Measurements from ENCODE around the gene KRT80.
"Not testable (repeated sequence)": the region's sequence is repeated elsewhere in the genome, so short reads cannot be mapped to it uniquely, and the experiment has no call there.

The KRT80 gene

DNA sequence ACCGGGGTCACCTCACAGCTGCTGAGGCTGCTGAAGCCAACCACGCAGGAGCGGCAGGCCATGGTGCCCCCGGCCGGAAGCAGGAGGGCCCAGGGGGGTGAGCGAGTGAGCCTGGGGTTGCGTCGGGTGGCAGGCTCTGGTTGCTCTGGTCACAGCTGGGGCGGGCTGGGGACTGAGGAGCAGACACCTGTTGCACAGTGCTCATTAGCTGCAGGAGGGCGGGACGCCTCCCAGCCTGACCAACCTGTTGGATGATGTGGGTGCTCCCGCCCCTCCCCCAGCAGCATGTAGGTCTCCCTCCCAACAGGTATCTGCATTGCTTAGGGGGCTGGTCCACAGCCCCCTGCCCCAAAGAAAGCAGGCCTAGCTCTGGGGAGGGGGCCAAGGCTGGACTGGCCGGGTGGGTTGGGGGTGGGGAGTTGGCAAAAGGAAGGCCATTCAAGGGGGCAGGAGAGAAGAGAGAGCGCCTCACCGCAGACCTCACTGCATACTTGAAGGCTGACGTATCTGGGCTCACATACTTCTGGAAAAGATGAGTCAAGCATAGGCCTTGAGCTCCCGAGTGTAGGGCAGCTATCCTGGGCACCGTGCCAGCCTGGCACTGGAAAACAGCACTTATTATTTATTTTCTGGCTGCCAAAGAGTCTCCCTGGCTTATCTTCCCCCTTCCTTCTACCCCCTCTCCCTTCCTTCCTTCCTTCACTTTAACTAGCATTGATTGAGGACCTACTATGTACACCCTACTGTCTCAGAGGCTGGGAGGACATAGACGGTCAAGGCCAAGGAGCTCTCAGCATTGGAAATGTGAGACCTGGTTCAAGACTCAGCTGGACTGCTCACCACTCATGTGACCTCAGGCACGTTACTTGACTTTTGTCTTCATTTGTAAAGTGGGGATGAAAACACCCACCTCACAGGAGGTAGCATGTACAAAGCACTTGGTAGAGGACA, at the start of gene KRT80:
Gene KRT80 (minus strand): TSS at position 174 of the 951 bp plus-strand sequence. CDS start 112 bp downstream, at position 62.
- peak in 1 of 2 donors; percentile 11 for DNase-seq (ENCODE audit: extremely low read depth in 1 of 2, low read depth in 1 of 2)

DNA sequence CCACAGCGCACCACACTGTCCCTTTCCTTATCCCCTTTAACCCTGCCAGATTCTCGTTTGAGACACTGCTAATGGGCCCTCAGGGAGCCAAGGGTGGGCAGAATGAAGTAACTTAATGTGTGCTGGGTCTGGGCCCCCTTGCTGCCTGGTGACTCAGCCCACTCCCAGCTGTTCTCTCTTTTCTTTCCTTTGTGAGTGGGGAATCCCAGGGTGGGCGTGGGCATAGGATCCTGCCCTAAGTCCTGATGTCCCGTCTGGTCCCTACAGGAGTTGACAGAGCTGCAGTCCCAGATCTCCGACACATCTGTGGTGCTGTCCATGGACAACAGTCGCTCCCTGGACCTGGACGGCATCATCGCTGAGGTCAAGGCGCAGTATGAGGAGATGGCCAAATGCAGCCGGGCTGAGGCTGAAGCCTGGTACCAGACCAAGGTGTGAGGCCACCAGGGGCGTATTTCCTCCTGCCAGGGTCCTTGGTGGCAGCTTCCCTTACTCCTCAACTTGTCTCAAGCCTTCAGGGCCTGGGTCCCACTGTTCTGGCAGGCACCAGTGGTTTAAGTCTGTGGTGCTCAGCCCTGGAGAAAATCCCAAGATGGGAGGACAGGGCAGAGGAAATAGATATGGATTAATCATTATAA, 49.5 kb upstream of the KRT80 start:
- DNase-seq (ENCODE audit: extremely low read depth in 1 of 2, low read depth in 1 of 2) = no peak

DNA sequence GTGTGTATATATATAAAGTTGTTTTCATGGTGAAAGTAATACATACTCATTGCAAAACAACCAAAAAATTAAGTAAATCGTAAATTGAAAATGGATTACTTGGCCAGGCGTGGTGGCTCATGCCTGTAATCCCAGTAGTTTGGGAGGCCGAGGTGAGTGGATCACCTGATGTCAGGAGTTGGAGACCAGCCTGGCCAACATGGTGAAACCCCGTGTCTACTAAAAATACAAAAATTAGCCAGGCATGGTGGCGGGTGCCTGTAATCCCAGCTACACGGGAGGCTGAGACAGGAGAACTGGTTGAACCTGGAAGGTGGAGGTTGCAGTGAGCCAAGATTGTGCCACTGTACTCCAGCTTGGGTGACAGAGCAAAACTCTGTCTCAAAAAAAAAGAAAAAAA, 48.4 kb upstream of the KRT80 start:
- DNase-seq (ENCODE audit: extremely low read depth in 1 of 2, low read depth in 1 of 2) = not testable (repeated sequence)

DNA sequence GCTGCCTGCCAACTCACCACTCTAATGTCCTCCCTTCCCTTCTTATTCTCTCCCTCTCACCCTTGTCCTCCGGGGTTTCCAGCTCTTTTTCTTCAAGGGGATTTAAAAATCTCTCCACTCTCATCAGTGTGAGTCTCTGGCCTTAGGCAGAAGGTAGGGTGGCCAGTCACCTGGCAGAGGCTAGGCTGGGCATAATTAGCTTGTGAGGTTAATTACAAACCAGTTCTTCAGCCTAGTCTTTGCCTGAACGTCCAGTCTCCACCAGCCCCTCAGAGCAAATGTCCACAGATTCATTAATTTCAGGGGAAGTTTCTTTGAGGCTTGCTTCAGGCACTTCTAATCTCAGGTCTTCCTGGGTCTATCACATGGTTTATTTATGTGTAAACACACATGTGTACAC, 48.0 kb upstream of the KRT80 start:
- DNase-seq (ENCODE audit: extremely low read depth in 1 of 2, low read depth in 1 of 2) = no peak

DNA sequence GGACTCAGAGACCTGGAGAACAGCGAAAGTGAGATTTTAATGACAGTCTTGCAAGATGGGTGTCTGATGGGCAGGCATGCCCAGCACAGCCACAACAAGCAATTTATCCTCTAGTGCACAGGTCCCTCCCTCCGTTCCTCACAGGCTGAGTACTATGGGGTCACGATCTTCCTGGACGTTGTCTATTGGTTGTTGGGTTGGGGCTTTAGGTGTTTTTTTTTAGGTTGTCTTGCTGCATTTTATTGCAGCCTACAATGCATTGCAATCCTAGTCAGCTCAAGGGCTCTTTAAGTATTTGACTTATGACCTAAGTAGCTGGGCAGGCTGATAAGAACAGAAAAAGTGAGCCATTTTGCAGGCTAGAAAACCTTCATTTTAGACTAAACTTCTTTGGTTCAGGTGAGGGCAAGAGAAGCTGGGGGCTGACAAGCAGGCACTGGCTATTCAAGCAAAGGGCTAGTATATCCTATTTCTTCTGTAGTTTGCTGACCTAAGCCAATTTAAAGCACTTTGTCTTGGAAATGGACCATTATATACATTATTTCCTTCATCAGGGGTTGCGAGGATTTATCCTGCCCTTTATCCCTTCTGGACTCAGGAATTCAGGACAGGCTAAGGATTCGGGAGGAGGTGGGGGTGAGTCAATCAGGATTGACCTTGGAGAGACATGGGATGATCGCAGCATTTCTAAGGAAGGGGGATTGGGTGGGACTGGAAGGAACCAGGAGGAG, 47.3 kb upstream of the KRT80 start:
- no peak for DNase-seq (ENCODE audit: extremely low read depth in 1 of 2, low read depth in 1 of 2)

DNA sequence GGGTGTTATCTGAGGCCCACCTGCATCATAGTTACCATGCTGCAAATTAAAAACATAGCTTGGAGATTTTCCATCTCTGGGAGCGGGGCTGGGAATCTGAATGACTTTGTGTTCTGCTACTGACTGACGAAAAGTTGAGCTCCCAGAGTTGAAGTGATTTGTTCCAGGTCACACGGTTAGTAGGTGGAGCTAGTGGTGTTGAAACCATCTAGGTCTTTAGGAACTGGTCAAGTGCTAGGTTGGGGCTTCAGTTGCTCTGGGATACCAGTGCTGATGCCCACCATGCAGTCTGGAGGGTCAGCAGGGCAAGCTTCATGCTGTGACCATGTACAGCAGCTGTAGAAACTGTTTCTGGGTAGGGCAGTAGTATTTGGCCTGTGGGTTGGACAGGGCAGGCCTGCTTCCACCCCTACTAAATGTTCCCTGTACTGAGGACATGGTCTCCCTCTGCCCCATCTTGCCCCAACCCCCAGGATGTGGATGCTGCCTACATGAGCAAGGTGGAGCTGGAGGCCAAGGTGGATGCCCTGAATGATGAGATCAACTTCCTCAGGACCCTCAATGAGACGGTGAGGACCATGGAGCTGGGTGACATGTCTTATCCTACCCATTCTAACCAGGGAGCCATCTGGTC, 46.5 kb upstream of the KRT80 start:
- no peak for DNase-seq (ENCODE audit: extremely low read depth in 1 of 2, low read depth in 1 of 2)

DNA sequence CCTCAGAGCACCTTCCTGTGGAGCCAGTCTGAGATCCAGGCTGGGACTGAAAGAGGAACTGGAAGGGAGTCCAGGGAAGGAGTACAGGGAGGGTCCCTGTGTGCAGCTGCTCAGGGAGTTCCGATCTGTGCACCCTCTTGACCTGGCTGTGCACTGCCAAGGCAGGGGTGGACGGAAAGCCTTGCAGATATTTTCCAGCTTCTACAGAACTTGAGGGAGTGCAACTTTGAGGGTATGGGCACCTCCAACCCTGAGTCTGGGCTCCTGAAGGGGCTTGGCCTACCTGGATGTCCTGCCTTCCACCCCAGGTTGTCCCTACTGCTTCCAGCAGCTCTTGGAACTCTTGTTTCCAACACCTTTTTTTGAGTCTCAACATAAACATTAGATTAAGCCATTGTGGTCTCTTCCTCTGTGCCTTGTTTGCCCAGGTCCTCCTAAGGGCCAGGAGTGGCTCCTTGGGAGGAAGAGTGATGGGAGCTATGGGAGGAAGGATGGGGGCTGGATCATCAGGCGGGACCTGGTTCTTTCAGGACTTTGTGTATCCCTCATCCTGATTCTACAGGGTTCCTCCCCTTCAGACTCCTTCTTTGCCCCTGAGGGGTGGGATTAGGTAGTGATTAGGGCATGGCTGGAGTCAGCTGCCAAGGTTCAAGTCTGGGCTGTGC, 44.7 kb upstream of the KRT80 start:
- DNase-seq (ENCODE audit: extremely low read depth in 1 of 2, low read depth in 1 of 2) = no peak

DNA sequence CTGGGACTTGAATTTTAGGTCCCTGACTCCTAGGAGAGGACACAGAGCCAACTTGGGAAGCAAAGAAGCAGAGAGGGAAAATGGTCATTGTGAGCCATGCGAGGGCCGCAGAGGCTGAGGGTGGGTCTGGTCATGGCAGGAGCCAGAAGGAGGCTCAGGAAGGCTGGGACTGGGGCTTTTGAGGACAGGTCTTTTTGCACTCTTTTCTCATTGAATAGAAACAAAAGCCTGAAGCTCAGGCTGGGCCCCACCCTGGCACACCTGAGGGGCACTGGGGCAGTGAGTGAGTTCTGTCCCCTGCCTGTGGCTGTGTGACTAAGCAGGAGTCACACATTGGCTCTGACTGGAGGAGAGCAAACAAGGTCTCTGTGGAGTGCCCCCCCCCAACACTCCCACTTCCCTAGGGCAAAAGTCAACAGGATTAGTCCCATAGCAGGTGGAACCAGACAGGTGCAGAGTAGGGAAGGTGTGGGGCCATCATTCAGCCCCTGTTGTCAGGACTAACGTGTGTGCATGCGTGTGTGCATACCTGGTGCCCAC, 44.1 kb upstream of the KRT80 start:
- DNase-seq (ENCODE audit: extremely low read depth in 1 of 2, low read depth in 1 of 2) = no peak

DNA sequence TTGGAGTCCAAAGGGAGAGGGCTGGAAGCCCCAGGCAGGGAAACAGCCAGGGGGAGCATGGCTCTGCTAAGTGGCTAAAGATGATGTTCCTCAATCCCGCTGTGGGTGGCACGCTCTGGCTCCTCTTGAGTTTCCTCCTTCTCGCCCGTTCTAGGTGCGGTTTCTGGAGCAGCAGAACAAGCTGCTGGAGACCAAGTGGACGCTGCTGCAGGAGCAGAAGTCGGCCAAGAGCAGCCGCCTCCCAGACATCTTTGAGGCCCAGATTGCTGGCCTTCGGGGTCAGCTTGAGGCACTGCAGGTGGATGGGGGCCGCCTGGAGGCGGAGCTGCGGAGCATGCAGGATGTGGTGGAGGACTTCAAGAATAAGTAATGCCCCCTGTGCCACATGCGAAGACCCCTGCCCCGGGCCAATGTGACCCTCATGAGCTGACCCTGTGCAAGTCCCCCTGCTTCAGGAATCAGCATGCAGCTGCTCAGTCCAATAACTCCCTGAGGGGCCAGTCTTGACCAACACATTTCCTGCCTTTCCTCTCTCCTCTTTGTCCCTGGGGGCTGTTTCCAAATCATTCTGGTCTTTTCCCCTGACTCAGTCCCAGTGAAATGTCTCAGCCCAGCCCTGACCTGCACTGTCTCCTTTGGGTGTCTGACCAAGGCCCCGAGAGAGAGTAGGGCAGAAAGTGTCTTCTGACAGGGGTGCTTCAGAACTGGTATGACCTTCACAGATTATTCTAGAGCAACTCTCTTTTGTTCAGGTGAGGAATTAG, 43.4 kb upstream of the KRT80 start:
- no peak for DNase-seq (ENCODE audit: extremely low read depth in 1 of 2, low read depth in 1 of 2)

DNA sequence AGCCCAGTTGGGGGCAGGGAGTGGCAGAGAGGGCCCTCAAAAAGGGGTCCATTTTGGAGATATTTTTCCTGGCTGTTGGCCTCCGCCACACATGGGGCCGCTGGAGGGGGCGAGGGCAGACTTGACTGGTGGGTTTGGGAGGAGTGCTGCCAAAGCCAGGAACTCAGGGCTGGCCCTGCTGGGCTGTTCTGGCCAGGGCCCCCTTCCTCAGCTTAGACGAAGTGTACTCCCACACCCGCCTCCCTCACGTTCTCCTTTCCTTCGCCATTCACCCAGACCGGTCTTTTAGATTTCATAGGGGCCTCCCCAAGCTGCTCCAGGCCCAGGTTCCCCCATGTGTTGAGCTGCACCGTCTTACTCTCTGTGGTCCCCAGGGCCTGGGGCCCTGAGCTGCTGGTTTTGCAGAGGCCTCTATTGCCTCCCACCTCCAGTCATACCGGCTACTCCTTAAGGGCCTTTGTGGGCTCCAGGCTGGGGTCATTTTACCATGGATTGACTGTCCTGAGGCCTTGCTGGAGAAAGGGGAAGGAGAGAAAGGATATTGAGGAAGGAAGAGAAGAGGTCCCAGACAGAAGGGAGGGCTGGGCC, 42.5 kb upstream of the KRT80 start:
- no peak for DNase-seq (ENCODE audit: extremely low read depth in 1 of 2, low read depth in 1 of 2)

DNA sequence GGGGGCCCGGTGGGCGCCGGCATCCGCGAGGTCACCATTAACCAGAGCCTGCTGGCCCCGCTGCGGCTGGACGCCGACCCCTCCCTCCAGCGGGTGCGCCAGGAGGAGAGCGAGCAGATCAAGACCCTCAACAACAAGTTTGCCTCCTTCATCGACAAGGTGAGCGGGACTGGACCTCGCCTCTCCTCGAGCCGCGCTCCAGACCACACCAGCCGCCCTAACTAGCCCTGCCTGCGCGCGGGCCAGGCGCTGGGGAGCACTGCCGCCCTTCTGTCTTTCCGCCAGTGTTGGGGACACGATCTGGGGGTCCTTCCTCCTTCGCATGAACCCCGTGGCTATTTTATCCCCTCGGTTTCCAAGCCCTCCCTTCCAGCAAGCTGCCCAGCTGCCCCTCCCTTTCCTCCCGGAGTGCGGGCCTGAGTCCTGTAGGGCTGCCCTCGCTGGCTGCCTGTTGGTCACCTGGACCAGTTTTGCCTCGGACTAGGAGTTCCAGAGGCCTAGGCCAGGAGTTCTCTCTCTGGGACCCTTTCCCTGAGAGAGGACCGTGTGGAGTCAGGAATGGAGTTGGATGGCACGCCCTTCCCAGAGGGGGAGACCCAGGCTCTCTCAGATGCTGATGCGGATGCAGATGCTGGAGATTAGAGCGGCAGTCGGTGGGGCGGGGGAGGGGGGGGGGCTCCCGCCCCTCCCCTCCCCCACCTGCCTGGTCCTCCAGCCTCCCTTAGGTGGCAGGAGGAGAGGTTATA, 41.8 kb upstream of the KRT80 start:
- DNase-seq (ENCODE audit: extremely low read depth in 1 of 2, low read depth in 1 of 2) = no peak

DNA sequence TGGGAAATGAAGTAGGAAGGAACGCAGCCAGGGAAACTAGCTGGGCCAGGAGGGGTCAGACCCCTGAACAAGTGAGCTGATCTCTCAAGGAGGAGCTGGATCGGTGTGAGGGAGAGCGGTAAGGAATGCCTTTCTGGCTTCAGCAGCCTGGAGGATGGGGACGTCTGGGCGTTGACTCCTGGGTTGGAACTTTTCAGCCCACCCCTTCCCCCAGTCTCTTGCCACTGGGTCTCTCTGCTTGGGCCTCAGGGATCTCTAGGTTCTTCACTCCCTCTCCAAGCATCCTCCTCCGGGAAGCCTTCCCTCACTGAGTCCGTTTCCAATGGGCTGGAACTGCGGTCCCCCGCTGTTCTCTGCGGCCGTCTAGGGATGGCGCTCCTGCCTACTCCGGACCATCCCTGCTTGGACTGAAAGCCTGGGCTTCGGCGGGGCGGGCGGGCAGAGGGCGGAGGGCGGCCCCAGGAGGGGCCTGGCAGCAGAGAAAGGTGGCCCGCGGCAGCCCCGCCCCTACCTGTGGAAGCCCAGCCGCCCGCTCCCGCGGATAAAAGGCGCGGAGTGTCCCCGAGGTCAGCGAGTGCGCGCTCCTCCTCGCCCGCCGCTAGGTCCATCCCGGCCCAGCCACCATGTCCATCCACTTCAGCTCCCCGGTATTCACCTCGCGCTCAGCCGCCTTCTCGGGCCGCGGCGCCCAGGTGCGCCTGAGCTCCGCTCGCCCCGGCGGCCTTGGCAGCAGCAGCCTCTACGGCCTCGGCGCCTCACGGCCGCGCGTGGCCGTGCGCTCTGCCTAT, 41.1 kb upstream of the KRT80 start, which contains the start of gene KRT7:
Gene KRT7 (plus strand): TSS at position 570 of the 788 bp plus-strand sequence. CDS start 54 bp downstream, at position 624.
- DNase-seq (ENCODE audit: extremely low read depth in 1 of 2, low read depth in 1 of 2) = no peak

DNA sequence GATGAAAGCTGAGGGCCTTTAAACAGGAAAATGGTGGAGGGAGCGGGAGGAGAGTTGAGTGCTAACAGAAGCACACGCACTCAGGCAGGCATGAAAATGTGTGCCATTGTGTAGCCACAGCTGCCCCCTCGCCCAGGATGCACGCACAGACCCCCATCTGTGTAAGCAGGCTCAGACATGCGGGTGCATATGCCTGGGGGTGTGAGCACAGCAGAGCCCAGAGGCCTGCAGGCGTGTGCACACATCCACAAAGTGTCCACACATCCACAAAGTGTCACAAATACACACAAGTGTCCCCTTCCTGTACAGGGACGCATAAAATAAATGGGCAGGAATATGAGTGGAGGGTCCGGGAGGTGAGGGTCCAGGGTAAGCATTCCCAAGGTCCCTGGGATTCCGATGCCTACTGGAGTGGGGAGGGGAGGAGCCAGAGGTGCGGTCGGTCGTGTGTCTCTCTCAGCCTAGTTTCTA, 40.4 kb upstream of the KRT80 start:
- DNase-seq (ENCODE audit: extremely low read depth in 1 of 2, low read depth in 1 of 2) = no peak

DNA sequence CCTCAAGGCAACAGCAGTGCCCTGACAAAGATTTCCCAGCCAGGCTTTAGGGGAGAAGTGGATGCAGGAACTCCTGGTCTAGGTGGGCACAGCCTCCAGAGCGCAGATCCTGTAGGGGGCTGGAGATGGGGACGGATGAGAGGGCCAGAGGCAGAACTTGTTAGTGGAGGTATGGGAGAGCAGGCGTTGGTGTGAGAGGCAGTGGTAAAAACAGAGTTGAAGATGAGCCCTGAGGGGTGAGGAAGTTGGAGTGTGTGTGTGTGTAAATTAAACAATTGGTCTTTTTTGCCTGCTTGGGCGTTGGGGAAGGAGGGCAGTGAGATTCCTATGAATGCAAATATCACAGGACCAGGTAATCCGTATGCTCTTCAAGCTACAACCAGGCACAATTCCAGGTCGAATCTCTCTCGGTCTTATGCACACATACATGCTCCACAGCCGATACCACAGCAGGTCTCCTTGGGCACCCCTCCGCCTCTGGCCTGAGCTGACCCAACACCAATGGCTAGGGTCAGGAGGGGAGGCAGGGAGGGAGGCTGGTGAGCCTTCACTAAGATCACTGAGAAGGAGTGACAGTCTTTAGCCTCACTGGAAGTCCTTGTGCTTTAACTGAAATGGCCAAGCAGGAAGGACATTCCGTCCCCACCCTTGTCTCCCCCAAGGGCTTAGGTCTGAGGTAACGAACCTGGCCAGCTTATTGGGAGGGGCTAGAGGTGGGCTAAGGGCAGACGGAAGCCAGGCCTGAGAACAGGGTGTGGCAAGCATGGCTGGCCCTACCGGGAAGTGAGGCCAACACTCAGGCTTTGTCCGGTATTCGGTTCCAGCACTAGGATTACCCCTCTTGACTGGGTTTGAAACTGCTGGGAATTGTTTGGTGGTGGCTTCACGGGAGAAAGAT, 39.7 kb upstream of the KRT80 start:
- no peak for DNase-seq (ENCODE audit: extremely low read depth in 1 of 2, low read depth in 1 of 2)

DNA sequence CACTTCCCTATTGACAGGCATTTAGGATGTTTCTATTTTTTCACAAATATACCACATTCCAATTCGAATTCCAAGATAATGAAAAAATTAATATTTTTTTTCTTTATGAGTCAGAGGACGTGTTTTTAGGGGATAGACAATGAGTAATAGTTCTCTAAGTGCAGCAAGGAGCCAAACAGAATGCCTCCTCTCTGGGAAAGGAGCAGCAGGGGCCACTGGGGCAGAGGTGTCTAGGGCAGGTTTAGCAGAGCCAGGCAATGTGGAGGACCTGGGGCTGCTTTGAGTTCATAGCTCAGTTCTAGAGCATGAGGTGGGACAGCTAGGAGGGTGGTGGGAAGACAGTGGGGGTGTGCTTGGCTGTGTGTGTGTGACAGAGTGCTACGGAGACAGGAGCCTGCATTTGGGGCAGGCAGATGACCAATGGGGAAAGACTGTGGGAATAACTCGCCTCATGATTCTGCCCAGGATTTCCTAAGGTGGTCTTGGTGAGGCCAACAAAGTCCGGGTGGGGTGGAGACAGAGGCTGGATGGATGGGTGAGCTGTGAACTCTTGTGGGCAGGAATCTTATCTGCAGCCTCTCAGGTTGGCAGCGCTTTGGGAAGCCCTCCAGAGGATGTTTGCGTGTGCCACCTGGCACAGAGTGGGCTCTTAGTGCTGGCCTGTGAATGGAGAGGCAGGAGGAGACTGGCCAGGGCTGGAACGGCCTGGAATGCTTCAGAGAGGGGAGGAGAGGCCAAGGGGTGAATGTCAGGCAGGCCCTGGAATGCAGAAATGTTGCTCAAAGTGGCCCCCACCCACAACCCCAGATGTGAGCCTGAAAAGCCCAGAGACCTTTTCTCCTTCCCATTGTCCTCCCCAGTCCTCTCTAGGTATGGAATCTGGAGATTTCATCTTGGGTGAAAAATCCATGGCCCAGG, 38.8 kb upstream of the KRT80 start:
- no peak for DNase-seq (ENCODE audit: extremely low read depth in 1 of 2, low read depth in 1 of 2)

Data from stimulated activated CD8-positive, alpha-beta memory T cell treated with anti-CD3 and anti-CD28 coated beads, Interleukin-7, amount 100 ng/mL, for 48 hours (primary cell).